SK-N-MC (cell line): ENCODE data around the gene PCDHGC4.

ENCODE experiments used
- EZH2 ChIP-seq: fragments of 200-600 bp; sonication (generic); IDR thresholded peaks from one replicate; pipeline ENCODE4 v1.6.1; 2017; ENCODE audit warnings: antibody characterized with exemption
- FOXP2 ChIP-seq: optimal IDR thresholded peaks from 2 replicates; pipeline ENCODE3; 2011; ENCODE audit warnings: mild to moderate bottlenecking, moderate library complexity; ENCODE audit not compliant: insufficient read depth; ENCODE audit errors: extremely low read length, control extremely low read depth
- POLR2AphosphoS5 ChIP-seq: IDR thresholded peaks from 2 replicates; pipeline ENCODE4 v1.6.1; 2012; ENCODE audit warnings: mild to moderate bottlenecking, low read depth, low read length, borderline replicate concordance

DNA sequence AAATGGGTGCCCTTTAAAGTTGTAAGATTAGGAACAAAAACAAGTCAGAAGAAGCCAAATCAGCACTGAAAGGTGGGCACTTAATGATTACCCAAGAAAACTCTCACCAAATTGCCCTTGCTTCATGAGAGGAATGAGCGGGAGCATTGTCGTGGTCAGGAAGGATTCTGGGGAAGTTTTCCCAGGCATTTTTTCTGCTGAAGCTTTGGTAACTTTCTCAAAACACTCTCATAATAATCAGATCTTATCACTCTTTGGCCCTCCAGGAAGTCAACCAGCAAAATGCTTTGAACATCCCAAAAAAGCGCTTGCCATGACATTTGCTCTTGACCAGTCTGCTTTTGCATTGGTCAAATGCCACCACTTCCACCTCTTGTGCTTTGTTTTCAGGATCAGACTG, 19.5 kb upstream of the PCDHGC4 start:
- no peak for TF ChIP-seq POLR2AphosphoS5
- TF ChIP-seq EZH2: no peak
- TF ChIP-seq FOXP2: no peak
